ENCODE measurements around the gene RTP1. TPM values are rescaled to one million over a fixed set of nuclear protein-coding genes. Genes with fewer than 3 reads are reported as not detected.
"Not testable (repeated sequence)": the region's sequence is repeated elsewhere in the genome, so short reads cannot be mapped to it uniquely, and the experiment has no call there.

RTP1 gene
- polyA plus RNA-seq, 2 donors, result 0.01 TPM; not detected in 1

DNA sequence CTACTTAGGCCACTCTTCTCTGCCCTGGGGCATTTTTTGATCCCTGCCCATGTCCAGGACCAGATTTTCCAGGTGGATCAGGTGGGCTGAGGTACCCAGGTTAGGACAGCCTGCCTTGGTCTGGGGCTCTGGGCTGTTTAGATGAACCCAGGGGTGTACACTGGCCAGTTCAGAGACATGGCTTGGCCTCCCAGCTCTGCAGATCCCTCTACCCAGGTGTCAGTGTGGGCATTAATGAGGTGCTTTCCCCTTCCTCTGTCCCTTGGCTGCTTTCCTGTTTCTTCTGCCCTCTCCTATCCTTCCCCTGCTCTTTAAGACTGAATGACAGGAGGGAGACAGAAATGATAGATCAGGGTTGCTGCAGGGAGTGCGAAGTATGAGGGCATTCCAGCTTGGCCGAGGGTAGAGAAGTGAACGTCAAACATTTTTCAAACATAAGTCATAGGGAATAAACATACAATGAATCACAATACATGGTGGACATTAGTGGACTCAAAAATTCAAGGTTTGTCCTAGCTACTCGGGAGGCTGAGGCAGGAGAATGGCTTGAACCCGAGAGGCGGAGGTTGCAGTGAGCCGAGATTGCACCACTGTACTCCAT lies 30.5 kb downstream of the RTP1 start:
- Histone ChIP-seq H3K36me3 (ENCODE audit: control insufficient read depth in 2 of 2, insufficient read depth in 2 of 2, low read length in 1 of 2) (no peaks in the 10 kb centered on the region), H3K27me3 (ENCODE audit: control insufficient read depth in 1 of 2, insufficient read depth in 2 of 2, low read length in 2 of 2) (no peaks in the 10 kb centered on the region), H3K9me3 (ENCODE audit: control insufficient read depth in 2 of 2, insufficient read depth in 1 of 2, low read depth in 1 of 2, low read length in 1 of 2) (no peaks in the 10 kb centered on the region), H3K4me3 (ENCODE audit: low read depth in 1 of 2, low read length in 2 of 2) (no peak overlapping the region), H3K27ac (ENCODE audit: low read depth in 2 of 2, low read length in 1 of 2) (no peak overlapping the region), H3K4me1 (ENCODE audit: control insufficient read depth in 2 of 2, insufficient read depth in 2 of 2, low read length in 1 of 2) (peaks cover 0 to 2% of the 10 kb centered on the region in 2 donors)
- whole genome bisulfite sequencing, 2 donors, result 79 to 83% methylated on average over 7 of the region's 7 CpGs

- no peak overlapping the region for H3K4me3 ChIP-seq (ENCODE audit: low read depth in 1 of 2, low read length in 2 of 2)
- H3K27me3 ChIP-seq (ENCODE audit: control insufficient read depth in 1 of 2, insufficient read depth in 2 of 2, low read length in 2 of 2), result no peaks in the 10 kb centered on the region
- 92 to 97% methylated on average over 2 of the region's 2 CpGs for WGBS, 2 donors
- no peaks in the 10 kb centered on the region for H3K36me3 ChIP-seq (ENCODE audit: control insufficient read depth in 2 of 2, insufficient read depth in 2 of 2, low read length in 1 of 2)
- no peak overlapping the region for H3K27ac ChIP-seq (ENCODE audit: low read depth in 2 of 2, low read length in 1 of 2)
- no peaks in the 10 kb centered on the region for H3K9me3 ChIP-seq (ENCODE audit: control insufficient read depth in 2 of 2, insufficient read depth in 1 of 2, low read depth in 1 of 2, low read length in 1 of 2)
- peaks cover 0 to 2% of the 10 kb centered on the region in 2 donors for H3K4me1 ChIP-seq (ENCODE audit: control insufficient read depth in 2 of 2, insufficient read depth in 2 of 2, low read length in 1 of 2)
Observed at GRCh38 chr3:187228740-187229139, 31.5 kb downstream of the RTP1 start.

DNA sequence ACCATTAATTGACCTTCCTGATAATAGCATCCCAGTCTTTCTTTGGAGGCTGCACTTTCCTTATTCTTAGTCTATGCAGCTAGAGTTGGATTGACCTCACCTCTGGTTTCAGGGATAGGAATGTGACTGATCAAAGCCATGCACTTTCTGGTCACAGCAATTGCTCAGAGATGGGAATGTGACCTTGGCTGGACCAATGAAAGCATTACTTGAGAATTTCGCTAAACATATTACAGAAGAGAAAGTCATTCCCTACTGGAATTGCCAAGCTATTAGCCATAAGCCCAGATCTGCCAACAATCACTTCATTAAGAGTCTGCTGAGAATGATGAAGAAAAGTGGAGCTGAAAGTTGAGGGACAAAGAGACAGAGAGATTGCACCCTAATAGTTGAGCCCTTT lies 32.7 kb downstream of the RTP1 start:
- no peaks in the 10 kb centered on the region for H3K27me3 ChIP-seq (ENCODE audit: control insufficient read depth in 1 of 2, insufficient read depth in 2 of 2, low read length in 2 of 2)
- H3K4me3 ChIP-seq (ENCODE audit: low read depth in 1 of 2, low read length in 2 of 2), result no peak overlapping the region
- peaks cover 0 to 2% of the 10 kb centered on the region in 2 donors for H3K4me1 ChIP-seq (ENCODE audit: control insufficient read depth in 2 of 2, insufficient read depth in 2 of 2, low read length in 1 of 2)
- H3K9me3 ChIP-seq (ENCODE audit: control insufficient read depth in 2 of 2, insufficient read depth in 1 of 2, low read depth in 1 of 2, low read length in 1 of 2), result no peaks in the 10 kb centered on the region
- WGBS, 2 donors, result 87 to 91% methylated on average over 1 of the region's 1 CpG
- H3K27ac ChIP-seq (ENCODE audit: low read depth in 2 of 2, low read length in 1 of 2), result no peak overlapping the region
- H3K36me3 ChIP-seq (ENCODE audit: control insufficient read depth in 2 of 2, insufficient read depth in 2 of 2, low read length in 1 of 2), result no peaks in the 10 kb centered on the region

DNA sequence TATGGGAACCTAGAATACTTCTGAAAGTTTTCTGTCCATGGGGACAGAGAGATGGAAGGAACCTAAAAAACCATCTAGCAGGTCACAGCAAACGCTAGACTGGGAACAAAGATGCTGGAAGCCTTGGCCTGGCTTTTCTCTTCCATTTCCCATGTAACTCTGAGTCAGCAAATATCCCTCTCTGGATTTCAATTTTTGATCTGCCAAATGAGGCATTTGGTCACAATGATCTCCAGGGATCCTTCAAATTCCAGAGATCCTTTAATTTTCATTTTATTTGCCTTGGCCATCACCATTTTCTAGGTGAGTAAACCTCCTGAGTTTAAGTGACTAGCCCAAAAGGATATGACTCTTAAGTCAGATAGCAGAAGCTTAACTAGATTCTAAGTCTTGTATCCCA lies 39.7 kb downstream of the RTP1 start:
- Histone ChIP-seq H3K4me1 (ENCODE audit: control insufficient read depth in 2 of 2, insufficient read depth in 2 of 2, low read length in 1 of 2) (no peaks in the 10 kb centered on the region), H3K9me3 (ENCODE audit: control insufficient read depth in 2 of 2, insufficient read depth in 1 of 2, low read depth in 1 of 2, low read length in 1 of 2) (peaks cover 0 to 2% of the 10 kb centered on the region in 2 donors), H3K4me3 (ENCODE audit: low read depth in 1 of 2, low read length in 2 of 2) (no peak overlapping the region), H3K36me3 (ENCODE audit: control insufficient read depth in 2 of 2, insufficient read depth in 2 of 2, low read length in 1 of 2) (no peaks in the 10 kb centered on the region), H3K27me3 (ENCODE audit: control insufficient read depth in 1 of 2, insufficient read depth in 2 of 2, low read length in 2 of 2) (no peaks in the 10 kb centered on the region), H3K27ac (ENCODE audit: low read depth in 2 of 2, low read length in 1 of 2) (no peak overlapping the region)
- WGBS, 2 donors, result 91 to 93% methylated on average over 1 of the region's 1 CpG

DNA sequence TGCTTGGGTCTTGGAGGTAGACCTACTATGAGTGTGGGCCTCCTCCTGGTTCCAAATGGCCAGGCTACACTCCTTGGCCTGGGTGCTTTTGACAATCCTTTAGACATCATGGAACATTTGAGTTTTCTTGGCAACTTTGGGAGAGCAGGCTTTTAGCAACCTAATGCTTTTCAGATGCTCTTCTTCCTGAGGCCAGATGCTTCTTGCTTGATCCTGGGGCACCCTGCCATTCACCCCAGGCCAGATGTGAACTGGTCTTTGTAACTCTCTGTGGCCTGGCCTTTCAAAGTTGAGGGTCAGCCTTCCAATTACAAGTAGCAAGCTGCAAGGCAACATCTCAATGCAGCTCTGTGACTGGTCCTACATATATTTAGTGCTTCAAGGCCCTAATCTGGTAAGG lies 40.5 kb downstream of the RTP1 start:
- Histone ChIP-seq H3K36me3 (ENCODE audit: control insufficient read depth in 2 of 2, insufficient read depth in 2 of 2, low read length in 1 of 2) (no peaks in the 10 kb centered on the region), H3K9me3 (ENCODE audit: control insufficient read depth in 2 of 2, insufficient read depth in 1 of 2, low read depth in 1 of 2, low read length in 1 of 2) (peaks cover 0 to 2% of the 10 kb centered on the region in 2 donors), H3K27me3 (ENCODE audit: control insufficient read depth in 1 of 2, insufficient read depth in 2 of 2, low read length in 2 of 2) (no peaks in the 10 kb centered on the region), H3K4me1 (ENCODE audit: control insufficient read depth in 2 of 2, insufficient read depth in 2 of 2, low read length in 1 of 2) (no peaks in the 10 kb centered on the region), H3K4me3 (ENCODE audit: low read depth in 1 of 2, low read length in 2 of 2) (no peak overlapping the region), H3K27ac (ENCODE audit: low read depth in 2 of 2, low read length in 1 of 2) (no peak overlapping the region)

DNA sequence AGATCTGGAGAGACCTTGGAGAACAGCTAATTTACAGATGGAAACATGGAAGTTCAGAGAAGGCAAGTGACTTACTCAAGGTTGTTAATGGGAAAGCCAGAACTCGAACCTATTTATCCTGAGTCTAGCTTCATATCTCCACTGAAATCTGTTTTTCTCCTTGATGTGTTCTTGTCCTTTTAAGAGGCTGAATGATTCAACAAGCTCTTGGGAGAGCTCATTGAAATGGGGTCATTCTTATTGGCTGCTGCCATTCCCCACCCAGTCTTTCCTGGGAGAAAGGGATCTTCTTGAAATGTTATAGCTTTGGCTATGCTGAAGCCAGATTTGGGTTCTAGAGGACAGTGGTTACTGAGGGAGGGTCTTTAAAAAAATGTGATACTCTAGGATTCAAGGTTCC lies 41.0 kb downstream of the RTP1 start:
- Histone ChIP-seq H3K9me3 (ENCODE audit: control insufficient read depth in 2 of 2, insufficient read depth in 1 of 2, low read depth in 1 of 2, low read length in 1 of 2) (peaks cover 0 to 2% of the 10 kb centered on the region in 2 donors), H3K27ac (ENCODE audit: low read depth in 2 of 2, low read length in 1 of 2) (no peak overlapping the region), H3K36me3 (ENCODE audit: control insufficient read depth in 2 of 2, insufficient read depth in 2 of 2, low read length in 1 of 2) (no peaks in the 10 kb centered on the region), H3K4me1 (ENCODE audit: control insufficient read depth in 2 of 2, insufficient read depth in 2 of 2, low read length in 1 of 2) (no peaks in the 10 kb centered on the region), H3K27me3 (ENCODE audit: control insufficient read depth in 1 of 2, insufficient read depth in 2 of 2, low read length in 2 of 2) (no peaks in the 10 kb centered on the region), H3K4me3 (ENCODE audit: low read depth in 1 of 2, low read length in 2 of 2) (no peak overlapping the region)
- 77 to 86% methylated on average over 1 of the region's 1 CpG for WGBS, 2 donors

DNA sequence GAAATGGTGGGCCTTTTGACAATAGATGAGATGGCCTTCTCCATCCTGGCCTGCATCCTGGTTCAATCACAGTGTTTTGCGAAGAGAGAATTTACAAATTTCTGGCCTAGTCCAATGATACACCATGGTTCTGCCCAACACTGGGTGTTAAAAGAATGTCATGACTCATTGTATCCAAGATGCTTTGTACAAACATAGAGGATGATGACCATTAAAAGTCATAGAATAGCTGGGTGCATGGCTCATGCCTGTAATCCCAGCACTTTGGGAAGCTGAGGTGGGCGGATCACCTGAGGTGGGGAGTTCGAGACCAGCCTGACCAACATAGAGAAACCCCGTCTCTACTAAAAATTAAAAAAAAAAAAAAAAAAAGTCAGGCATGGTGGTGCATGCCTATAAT lies 41.5 kb downstream of the RTP1 start:
- not testable (repeated sequence) for H3K9me3 ChIP-seq (ENCODE audit: control insufficient read depth in 2 of 2, insufficient read depth in 1 of 2, low read depth in 1 of 2, low read length in 1 of 2); H3K27ac ChIP-seq (ENCODE audit: low read depth in 2 of 2, low read length in 1 of 2); H3K4me3 ChIP-seq (ENCODE audit: low read depth in 1 of 2, low read length in 2 of 2); H3K36me3 ChIP-seq (ENCODE audit: control insufficient read depth in 2 of 2, insufficient read depth in 2 of 2, low read length in 1 of 2); H3K27me3 ChIP-seq (ENCODE audit: control insufficient read depth in 1 of 2, insufficient read depth in 2 of 2, low read length in 2 of 2); H3K4me1 ChIP-seq (ENCODE audit: control insufficient read depth in 2 of 2, insufficient read depth in 2 of 2, low read length in 1 of 2)
- 81 to 92% methylated on average over 4 of the region's 4 CpGs for WGBS, 2 donors

- H3K9me3 ChIP-seq (ENCODE audit: control insufficient read depth in 2 of 2, insufficient read depth in 1 of 2, low read depth in 1 of 2, low read length in 1 of 2), result peaks cover 0 to 2% of the 10 kb centered on the region in 2 donors
- H3K27ac ChIP-seq (ENCODE audit: low read depth in 2 of 2, low read length in 1 of 2), result no peak overlapping the region
- H3K4me1 ChIP-seq (ENCODE audit: control insufficient read depth in 2 of 2, insufficient read depth in 2 of 2, low read length in 1 of 2), result no peaks in the 10 kb centered on the region
- H3K4me3 ChIP-seq (ENCODE audit: low read depth in 1 of 2, low read length in 2 of 2), result no peak overlapping the region
- 81 to 93% methylated on average over 5 of the region's 5 CpGs for WGBS, 2 donors
- no peaks in the 10 kb centered on the region for H3K27me3 ChIP-seq (ENCODE audit: control insufficient read depth in 1 of 2, insufficient read depth in 2 of 2, low read length in 2 of 2)
- H3K36me3 ChIP-seq (ENCODE audit: control insufficient read depth in 2 of 2, insufficient read depth in 2 of 2, low read length in 1 of 2), result no peaks in the 10 kb centered on the region
Observed at GRCh38 chr3:187242435-187242834, 45.1 kb downstream of the RTP1 start.

GRCh38 chr3:187242900-187243299 lies 45.6 kb downstream of the RTP1 start:
- WGBS, 2 donors, result 81 to 91% methylated on average over 4 of the region's 4 CpGs
- Histone ChIP-seq H3K4me3 (ENCODE audit: low read depth in 1 of 2, low read length in 2 of 2) (no peak overlapping the region), H3K9me3 (ENCODE audit: control insufficient read depth in 2 of 2, insufficient read depth in 1 of 2, low read depth in 1 of 2, low read length in 1 of 2) (peaks cover 0 to 2% of the 10 kb centered on the region in 2 donors)

GRCh38 chr3:187243933-187244524 lies 46.7 kb downstream of the RTP1 start:
- no peaks in the 10 kb centered on the region for H3K27me3 ChIP-seq (ENCODE audit: control insufficient read depth in 1 of 2, insufficient read depth in 2 of 2, low read length in 2 of 2)
- peak overlapping the region; percentile 15 to 45 for H3K27ac ChIP-seq (ENCODE audit: low read depth in 2 of 2, low read length in 1 of 2)
- no peaks in the 10 kb centered on the region for H3K36me3 ChIP-seq (ENCODE audit: control insufficient read depth in 2 of 2, insufficient read depth in 2 of 2, low read length in 1 of 2)
- H3K9me3 ChIP-seq (ENCODE audit: control insufficient read depth in 2 of 2, insufficient read depth in 1 of 2, low read depth in 1 of 2, low read length in 1 of 2), result no peaks in the 10 kb centered on the region
- H3K4me1 ChIP-seq (ENCODE audit: control insufficient read depth in 2 of 2, insufficient read depth in 2 of 2, low read length in 1 of 2), result no peaks in the 10 kb centered on the region
- H3K4me3 ChIP-seq (ENCODE audit: low read depth in 1 of 2, low read length in 2 of 2), result no peak overlapping the region
- WGBS, 2 donors, result 56 to 66% methylated on average over 2 of the region's 2 CpGs

More at GRCh38 chr3:187242900-187243299, 45.6 kb downstream of the RTP1 start:
- H3K27me3 ChIP-seq (ENCODE audit: control insufficient read depth in 1 of 2, insufficient read depth in 2 of 2, low read length in 2 of 2), result no peaks in the 10 kb centered on the region
- H3K27ac ChIP-seq (ENCODE audit: low read depth in 2 of 2, low read length in 1 of 2), result no peak overlapping the region
- no peaks in the 10 kb centered on the region for H3K4me1 ChIP-seq (ENCODE audit: control insufficient read depth in 2 of 2, insufficient read depth in 2 of 2, low read length in 1 of 2)
- H3K36me3 ChIP-seq (ENCODE audit: control insufficient read depth in 2 of 2, insufficient read depth in 2 of 2, low read length in 1 of 2), result no peaks in the 10 kb centered on the region
